DLD1 (cell line): ENCODE results near the gene HSFY1.
"Not testable (repeated sequence)": the region's sequence is repeated elsewhere in the genome, so short reads cannot be mapped to it uniquely, and the experiment has no call there.

Experiments used
- in situ Hi-C: cut with HindIII; loops from 2 replicates; pipeline ENCODE4 v1.10.0; 2017; ENCODE audit warnings: low sequenced_read_pairs

HSFY1 gene

GRCh38 chrY:18546420-18546819 lies at the start of gene HSFY1:
Gene HSFY1, plus strand, starts transcription at chrY:18546720. Its CDS starts 68 bp downstream, at chrY:18546788.
- in situ Hi-C loops, result not testable (repeated sequence)

- in situ Hi-C loops, result not testable (repeated sequence)
These were observed 42.3 kb upstream of the HSFY1 start for GRCh38 chrY:18504266-18504665.

GRCh38 chrY:18530995-18531655 lies 15.4 kb upstream of the HSFY1 start:
- in situ Hi-C loops, result not testable (repeated sequence)

GRCh38 chrY:18538952-18539351 lies 7.6 kb upstream of the HSFY1 start:
- in situ Hi-C loops, result not testable (repeated sequence)

GRCh38 chrY:18553132-18553531 lies 6.6 kb downstream of the HSFY1 start:
- in situ Hi-C loops, result not testable (repeated sequence)

- in situ Hi-C loops, result not testable (repeated sequence)
These were observed 19.4 kb downstream of the HSFY1 start for GRCh38 chrY:18565915-18566314.
